Right hindlimb (tissue), 1 donor: ENCODE measurements around the gene SGTA.

Source experiments
- DNase-seq: peaks from one replicate; pipeline ENCODE4 v3.0.0-alpha.2; 2018

Gene SGTA

GRCh38 chr19:2809387-2810140, 26.5 kb upstream of the SGTA start:
- DNase-seq: no peak

GRCh38 chr19:2808129-2808941, 25.3 kb upstream of the SGTA start:
- DNase-seq: no peak

- no peak for DNase-seq
Observed at GRCh38 chr19:2807379-2808128, 24.5 kb upstream of the SGTA start.

- DNase-seq: no peak
Observed at GRCh38 chr19:2806736-2807378, 23.8 kb upstream of the SGTA start.

- no peak for DNase-seq
Observed at GRCh38 chr19:2805991-2806649, 23.0 kb upstream of the SGTA start.

GRCh38 chr19:2805261-2805900, 22.3 kb upstream of the SGTA start:
- no peak for DNase-seq

GRCh38 chr19:2804156-2805004, 21.3 kb upstream of the SGTA start:
- no peak for DNase-seq

GRCh38 chr19:2803486-2804155, 20.5 kb upstream of the SGTA start:
- no peak for DNase-seq

- no peak for DNase-seq
Observed at GRCh38 chr19:2802826-2803225, 19.8 kb upstream of the SGTA start.

- no peak for DNase-seq
Observed at GRCh38 chr19:2800506-2800905, 17.4 kb upstream of the SGTA start.

GRCh38 chr19:2799273-2800020, 16.4 kb upstream of the SGTA start:
- DNase-seq: no peak

GRCh38 chr19:2798733-2799132, 15.7 kb upstream of the SGTA start:
- DNase-seq: no peak

- DNase-seq: no peak
Observed at GRCh38 chr19:2798158-2798685, 15.1 kb upstream of the SGTA start.

- no peak for DNase-seq
Observed at GRCh38 chr19:2797280-2797679, 14.2 kb upstream of the SGTA start.

GRCh38 chr19:2796659-2797266, 13.7 kb upstream of the SGTA start:
- no peak for DNase-seq

GRCh38 chr19:2795827-2796658, 13.0 kb upstream of the SGTA start:
- DNase-seq: no peak

GRCh38 chr19:2793577-2793976, 10.5 kb upstream of the SGTA start:
- DNase-seq: no peak

- no peak for DNase-seq
Observed at GRCh38 chr19:2793126-2793525, 10.1 kb upstream of the SGTA start.
